Left kidney (tissue), 2 donors: ENCODE measurements around the gene LBHD1. TPM values are rescaled to one million over a fixed set of nuclear protein-coding genes. Genes with fewer than 3 reads are reported as not detected.
"Not testable (repeated sequence)": the region's sequence is repeated elsewhere in the genome, so short reads cannot be mapped to it uniquely, and the experiment has no call there.

Experiments
- DNase-seq: peaks from one replicate; pipeline ENCODE4 v3.0.0-alpha.2; 2013
- polyA plus RNA-seq: library from polyadenylated mRNA; unstranded; fragments of 120-200 nt; gene quantifications from one replicate; pipeline ENCODE4 v1.2.1, GENCODE V29; 2013; ENCODE audit not compliant: insufficient read length

The LBHD1 gene
- polyA plus RNA-seq, 1 donor = 9.0 TPM

DNA sequence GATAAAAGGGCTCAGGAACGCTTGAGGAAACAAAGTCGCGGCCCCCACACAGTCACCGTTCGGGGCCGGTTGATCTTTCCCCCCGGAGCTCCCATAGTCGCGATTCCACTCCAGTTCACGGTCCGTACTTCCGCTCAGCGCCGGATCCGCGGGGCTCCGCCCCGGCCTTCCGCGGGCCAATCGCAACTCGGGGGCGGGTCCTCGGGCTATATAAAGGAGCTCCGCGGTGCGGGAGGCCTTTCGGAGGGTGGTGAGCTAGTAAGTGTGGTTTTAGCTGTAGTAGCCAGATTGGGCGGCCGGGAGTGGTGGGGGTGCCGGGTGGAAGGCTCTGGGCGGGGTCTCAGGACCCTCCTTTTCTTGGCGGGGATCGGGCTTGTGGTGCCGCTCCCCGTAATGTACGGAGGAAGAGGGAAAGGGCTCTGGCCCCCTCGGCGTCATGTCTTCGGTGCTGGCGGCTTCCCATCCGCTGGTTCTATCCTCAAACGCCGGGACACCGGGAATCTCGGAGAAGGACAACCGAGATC lies 6.9 kb downstream of the LBHD1 start, which contains the start of the genes C11orf98 and CSKMT:
Gene C11orf98 (minus strand): TSS at position 136 of the 524 bp plus-strand sequence. CDS start 41 bp downstream, at position 95.
Gene CSKMT (plus strand): TSS at position 238 of the 524 bp plus-strand sequence. CDS start 568 bp downstream, outside the sequence.
- DNase-seq = peak; percentile 94

- no peak for DNase-seq
Measured at GRCh38 chr11:62664405-62665074, 7.5 kb downstream of the LBHD1 start.

DNA sequence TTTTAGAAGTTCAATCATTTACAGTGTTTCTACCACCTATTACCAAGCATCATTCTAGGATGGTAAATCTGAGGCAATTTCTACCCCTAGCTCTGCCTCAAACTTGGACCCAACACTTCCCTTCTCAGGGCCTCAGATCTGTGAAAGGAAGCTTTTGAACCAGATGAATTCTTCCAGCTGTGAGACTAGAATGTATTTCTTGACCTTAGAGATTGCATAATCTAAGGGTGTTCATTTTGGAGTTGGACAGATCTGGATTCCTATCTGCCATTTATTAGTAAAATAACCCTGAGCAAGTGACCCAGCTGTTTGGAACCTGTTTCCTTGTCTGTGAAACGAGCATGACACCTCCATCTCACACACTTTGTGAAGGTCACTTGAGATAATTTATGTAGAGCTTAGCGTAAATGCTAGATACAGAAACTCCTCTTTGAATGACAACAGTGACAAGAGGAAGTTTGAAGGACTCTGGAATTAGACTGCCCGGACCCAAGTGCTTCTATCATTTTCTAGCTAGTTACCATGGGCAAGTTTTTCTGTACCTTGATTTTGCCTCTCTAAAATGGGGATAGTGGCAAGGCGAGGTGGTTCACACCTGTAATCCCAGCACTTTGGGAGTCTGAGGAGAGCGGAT lies 15.2 kb downstream of the LBHD1 start:
- no peak for DNase-seq

DNA sequence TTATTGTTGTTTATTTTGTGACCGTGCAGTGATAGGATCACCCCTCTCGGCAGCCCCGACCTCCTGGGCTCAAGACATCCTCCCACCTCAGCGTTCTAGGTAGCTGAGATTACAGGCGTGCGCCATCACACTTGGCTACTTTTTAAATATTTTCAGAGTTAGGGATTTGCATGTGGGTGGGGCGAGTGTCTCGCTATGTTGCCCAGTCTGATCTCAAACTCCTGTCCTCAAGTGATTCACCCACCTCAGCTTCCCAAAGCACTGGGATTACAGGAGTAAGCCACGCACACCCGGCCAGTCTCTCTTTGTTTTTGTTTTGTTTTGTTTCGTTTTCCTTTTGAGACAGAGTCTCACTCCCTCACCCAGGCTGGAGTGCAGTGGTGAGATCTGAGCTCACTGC lies 17.8 kb downstream of the LBHD1 start:
- no peak for DNase-seq

DNA sequence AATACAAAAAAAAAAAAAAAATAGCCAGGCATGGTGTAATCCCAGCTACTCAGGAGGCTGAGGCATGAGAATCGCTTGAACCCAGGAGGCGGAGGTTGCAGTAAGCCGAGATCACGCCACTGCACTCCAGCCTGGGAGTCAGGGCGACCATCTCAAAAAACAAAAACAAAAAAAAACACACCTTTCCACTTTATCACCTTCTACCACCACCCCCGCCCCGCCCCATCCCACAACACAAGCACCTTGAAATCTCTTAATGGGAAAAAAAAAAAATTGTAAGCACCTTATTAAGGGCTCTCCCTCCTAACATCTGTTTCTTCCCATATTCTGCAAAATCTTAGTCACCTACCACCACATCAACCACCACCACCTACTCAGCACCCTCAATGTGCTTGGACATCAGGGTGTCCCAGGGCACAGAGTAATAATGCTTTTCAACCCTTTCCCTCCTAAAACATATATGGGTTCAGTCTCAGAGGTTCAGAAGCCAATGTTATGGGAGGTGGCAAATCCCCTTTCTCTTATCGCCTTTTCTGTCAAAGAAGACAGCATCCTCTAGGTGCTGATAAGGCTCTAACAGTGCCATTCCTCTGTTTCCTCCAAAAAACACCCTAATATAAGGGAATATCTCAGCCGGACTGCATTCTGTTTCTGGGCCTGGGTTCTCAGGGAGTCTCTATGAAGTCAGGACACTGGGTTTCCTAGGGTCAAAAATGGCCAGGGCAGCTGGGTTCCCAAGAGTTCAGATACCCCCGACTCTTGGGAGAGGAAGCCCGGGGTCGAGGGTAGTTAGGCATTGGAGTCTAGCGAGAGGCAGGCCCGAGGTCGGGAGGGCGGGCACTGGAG lies 19.7 kb downstream of the LBHD1 start:
- no peak for DNase-seq

DNA sequence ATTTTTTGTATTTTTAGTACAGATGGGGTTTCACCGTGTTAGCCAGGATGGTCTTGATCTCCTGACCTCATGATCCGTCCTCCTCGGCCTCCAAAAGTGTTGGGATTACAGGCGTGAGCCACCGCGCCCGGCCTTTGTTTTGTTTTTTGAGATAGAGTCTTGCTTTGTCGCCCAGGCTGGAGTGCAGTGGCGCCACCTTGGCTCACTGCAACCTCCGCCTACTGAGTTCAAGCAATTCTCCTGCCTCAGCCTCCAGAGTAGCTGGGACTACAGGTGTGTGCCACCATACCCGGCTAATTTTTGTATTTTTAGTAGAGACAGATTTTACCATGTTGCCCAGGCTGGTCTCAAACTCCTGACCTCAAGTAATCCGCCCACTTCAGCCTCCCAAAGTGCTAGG lies 21.8 kb downstream of the LBHD1 start:
- DNase-seq = not testable (repeated sequence)

DNA sequence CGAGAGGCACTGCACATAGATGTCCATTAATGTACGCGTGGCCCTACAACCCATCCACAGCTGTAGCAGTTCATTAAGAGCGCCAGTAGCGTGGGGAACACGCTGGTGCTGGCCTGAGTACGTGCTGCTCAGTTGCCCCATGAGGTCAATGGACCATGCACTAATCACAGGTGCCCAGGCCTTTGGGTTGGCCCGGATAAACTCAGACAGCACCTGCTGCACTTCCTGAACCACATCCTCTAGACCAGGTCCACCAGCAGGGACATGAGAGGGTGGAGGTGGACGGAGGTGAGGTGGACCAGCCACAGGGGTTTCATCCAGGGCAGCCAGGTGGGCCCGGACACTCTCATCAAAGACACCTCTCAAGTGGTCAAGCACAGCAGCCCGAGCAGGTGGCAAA lies 22.6 kb downstream of the LBHD1 start:
- DNase-seq = no peak

- no peak for DNase-seq
Measured at GRCh38 chr11:62648967-62649364, 23.1 kb downstream of the LBHD1 start.

DNA sequence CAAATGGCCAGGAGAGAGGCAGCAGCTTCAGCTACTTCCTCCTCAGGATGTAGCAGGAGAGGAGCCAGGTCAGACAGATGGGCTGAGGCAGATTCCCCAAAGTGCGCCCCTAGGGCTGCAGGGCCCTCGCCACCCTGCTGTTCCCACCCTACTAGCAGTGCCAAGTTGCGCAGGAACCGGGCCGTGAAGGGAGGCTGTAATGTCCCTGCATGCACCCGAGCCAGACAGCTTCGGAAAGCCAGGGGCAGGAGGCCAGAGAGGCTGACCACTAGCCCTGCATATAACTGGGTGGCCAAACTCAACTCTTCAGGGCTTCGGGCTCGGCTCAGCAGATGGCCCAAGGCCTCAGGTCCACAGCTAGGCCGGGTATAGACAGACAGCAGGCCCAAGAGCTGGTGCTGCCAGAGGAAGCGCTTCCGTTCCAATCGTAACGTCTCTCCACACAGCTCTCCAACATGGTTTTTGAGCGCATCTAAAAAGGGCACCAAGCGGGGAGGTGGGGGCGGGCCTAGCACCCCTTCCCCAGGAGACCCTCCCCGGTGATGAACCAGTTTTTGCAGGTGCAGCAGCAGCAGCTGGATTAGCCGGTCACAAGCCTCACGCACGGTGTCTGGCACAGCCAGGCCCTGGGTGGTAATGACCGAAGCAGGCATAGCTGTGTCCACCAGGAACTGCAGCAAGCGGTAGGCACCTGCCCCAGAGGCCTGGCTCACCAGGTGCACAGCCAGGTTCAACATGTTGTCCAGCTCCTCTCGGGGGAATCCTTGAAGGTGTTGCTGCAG lies 23.7 kb downstream of the LBHD1 start:
- no peak for DNase-seq

- DNase-seq = no peak
Measured at GRCh38 chr11:62647609-62648005, 24.5 kb downstream of the LBHD1 start.

- DNase-seq = no peak
Measured at GRCh38 chr11:62646825-62647608, 25.1 kb downstream of the LBHD1 start.

DNA sequence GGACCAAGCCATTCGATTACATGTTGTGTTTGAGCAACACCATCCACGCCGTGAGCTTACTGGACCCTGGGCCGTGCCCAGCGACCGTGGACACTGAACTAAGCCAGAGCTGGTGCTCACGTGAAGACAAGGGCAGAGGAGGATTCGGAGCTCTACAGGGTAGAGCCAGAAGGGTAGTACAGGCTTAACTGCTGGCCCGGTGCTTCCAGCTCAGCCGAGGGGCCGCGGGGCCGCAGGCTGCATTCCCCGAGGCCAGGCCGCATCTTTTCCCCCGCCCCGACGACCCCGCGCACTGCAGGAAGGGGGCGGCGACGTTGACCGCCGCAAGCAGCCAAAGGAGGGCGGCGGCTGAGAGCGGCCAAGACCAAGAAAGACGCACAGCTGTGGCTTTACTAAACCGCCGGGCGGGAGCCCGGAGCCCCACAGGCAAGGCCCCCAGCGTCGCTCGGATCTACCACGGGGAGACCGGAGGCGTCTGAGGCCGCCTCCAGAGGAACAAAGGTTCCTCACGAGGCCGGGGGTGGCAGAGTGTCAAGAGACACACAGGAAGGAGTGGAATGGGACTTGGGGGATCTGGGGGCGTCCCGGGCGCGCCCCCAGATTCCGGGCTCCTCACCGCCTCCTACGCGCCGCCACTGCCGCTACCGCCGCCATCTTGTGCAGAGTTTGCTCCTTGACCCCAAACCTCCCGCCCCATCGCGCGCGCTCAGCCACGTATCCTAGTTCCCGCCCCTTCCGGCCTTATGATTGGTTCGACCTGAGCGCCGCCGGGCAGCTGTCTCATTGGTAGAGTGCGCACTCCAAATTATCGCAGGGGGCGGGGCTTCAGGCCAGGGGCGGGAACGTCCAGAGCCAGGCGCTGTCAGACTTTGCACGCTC lies 25.9 kb downstream of the LBHD1 start, which contains the start of gene GANAB:
Gene GANAB (minus strand): TSS at position 668 of the 879 bp plus-strand sequence. CDS start 14 bp downstream, at position 654.
- peak; percentile 99 for DNase-seq

- no peak for DNase-seq
Measured at GRCh38 chr11:62645671-62645945, 26.5 kb downstream of the LBHD1 start.

DNA sequence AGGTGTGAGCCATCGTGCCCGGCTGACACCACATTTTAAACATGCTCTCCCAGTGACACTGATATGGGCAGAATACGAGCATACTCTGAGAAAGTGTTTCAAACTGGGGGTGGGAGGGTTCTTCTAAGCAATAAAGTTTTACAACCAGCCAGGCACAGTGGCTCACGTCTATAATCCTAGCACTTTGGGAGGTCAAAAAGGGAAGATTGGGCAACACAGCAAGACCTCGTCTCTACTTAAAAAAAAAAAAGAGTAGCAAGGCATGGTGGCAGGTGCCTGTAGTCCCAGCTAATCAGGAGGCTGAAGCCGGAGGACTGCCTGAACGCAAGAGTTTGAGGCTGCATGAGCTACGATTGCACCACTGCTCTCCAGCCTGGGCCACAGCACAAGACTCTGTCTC lies 27.8 kb downstream of the LBHD1 start:
- no peak for DNase-seq

DNA sequence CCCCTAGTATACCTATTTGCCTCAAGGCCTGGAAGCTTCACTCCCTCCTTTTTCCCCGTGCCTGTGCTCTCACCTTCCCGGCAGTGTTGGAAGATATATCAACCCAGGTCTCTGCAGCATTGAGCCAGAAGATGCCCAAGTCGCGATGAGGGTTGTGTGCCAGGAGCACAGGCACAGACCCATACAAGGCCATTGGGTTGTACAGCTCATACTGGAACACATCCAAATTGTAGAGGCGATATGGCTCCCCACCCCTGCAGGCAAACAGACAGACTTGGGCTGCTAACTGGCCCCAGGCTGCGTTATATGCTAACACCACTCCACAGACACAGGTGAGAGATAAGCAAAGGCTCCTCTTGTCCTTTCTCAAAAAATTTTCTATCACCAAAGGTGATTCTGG lies 39.6 kb downstream of the LBHD1 start:
- DNase-seq = no peak

GRCh38 chr11:62627713-62628112 lies 44.4 kb downstream of the LBHD1 start:
- DNase-seq = no peak

DNA sequence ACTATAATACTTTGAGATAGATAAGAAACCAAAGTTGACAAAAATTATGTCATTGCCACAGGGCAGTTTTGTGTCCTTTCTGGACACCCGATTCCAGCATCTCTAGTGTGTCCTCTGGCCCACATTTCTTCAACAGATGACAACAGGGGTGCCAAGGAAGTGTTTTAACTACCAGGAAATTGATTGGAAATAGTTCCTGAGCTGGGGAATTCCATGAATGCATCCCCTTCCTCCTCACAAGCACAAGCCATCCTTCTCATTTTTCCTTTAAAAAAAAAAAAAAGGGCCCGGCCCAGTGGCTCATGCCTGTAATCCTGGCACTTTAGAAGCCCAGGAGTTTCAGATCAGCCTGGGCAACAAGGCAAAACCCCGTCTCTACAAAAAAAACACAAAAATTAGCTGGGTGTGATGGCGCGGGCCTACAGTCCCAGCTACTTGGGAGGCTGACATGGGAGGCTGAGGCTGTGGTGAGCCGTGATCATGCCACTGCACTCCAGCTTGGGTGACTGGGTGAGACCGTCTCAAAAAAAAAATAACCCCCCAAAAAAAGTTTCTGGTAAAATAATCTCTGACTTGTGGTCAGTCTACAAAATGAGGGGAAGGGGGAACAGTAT lies 49.5 kb downstream of the LBHD1 start:
- DNase-seq = no peak

DNA sequence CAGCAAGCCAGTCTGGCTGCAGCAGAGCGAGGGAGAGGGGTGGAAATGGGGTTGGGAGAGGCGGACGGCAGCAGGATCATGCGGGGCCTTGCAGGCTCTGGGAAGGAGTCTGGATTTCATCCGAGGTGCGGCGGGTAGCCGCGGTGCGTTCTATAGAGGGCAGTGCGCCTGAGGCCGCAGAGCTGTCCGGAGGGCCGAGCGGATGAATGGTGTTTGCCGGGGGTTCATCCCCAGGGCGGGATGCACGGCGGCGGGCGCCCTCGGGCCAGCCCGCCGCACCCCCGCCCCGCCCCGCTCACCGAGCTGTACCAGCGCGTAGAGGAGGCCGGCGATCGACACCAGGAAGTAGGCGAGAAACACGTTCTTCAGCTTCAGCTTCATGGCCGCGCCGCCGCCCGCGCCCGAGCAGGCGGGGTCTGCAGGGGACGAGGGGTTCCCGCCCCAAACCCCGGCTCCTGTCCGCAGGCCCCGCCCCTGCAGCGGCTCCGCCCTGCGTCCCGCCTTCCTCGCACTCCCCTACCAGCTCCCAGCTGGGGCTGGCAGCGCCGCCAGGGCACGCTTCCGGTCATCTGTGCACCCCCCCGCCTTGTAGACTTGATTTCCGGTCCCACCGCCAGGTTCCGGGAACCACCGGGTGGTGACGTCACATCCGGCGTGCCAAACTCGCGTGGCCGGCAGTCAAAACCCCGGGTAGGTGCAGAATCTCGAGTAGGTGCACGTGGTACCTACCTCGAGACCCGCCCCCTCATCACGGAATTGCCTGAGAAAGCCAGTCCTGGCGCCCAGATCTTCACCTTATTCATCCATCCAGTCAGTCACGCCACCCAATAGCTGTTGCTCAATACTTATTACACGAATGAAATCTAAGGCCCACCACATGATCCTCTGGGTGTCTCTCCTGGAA lies 50.2 kb downstream of the LBHD1 start, which contains the start of gene B3GAT3:
Gene B3GAT3 (minus strand): TSS at position 420 of the 904 bp plus-strand sequence. CDS start 39 bp downstream, at position 381.
- DNase-seq = peak; percentile 93
